Fibroblast of villous mesenchyme (primary cell): ENCODE results near the gene NOC4L. TPM values are rescaled to one million over a fixed set of nuclear protein-coding genes. Genes with fewer than 3 reads are reported as not detected.

Experiments
- DNase-seq: peaks from one replicate; pipeline ENCODE4 v3.0.0-alpha.2; 2010; ENCODE audit warnings: low read depth
- H3K4me3 ChIP-seq: 2 replicates; pipeline ENCODE4 v1.5.1; 2011; ENCODE audit warnings: low read depth, mild to moderate bottlenecking, low read length
- CTCF ChIP-seq: IDR thresholded peaks from 2 replicates; pipeline ENCODE4 v1.5.1; 2012; ENCODE audit warnings: low read depth, mild to moderate bottlenecking, low read length; ENCODE audit not compliant: insufficient read depth
- total RNA-seq: library from RNA; depleted of rRNA; stranded (reverse); fragments of >200 nt; gene quantifications from 2 replicates; pipeline ENCODE4 v1.2.3, GENCODE V29; 2012

The NOC4L gene
- total RNA-seq, 1 donor, result 12.1 TPM

- TF ChIP-seq CTCF, result no peak
- DNase-seq, result no peak
- no peak overlapping the region for H3K4me3 ChIP-seq
These were observed 34.6 kb downstream of the NOC4L start for GRCh38 chr12:132178801-132179401.

GRCh38 chr12:132179431-132180362, 35.4 kb downstream of the NOC4L start:
- no peak for DNase-seq
- H3K4me3 ChIP-seq, result no peak overlapping the region
- no peak for TF ChIP-seq CTCF

DNA sequence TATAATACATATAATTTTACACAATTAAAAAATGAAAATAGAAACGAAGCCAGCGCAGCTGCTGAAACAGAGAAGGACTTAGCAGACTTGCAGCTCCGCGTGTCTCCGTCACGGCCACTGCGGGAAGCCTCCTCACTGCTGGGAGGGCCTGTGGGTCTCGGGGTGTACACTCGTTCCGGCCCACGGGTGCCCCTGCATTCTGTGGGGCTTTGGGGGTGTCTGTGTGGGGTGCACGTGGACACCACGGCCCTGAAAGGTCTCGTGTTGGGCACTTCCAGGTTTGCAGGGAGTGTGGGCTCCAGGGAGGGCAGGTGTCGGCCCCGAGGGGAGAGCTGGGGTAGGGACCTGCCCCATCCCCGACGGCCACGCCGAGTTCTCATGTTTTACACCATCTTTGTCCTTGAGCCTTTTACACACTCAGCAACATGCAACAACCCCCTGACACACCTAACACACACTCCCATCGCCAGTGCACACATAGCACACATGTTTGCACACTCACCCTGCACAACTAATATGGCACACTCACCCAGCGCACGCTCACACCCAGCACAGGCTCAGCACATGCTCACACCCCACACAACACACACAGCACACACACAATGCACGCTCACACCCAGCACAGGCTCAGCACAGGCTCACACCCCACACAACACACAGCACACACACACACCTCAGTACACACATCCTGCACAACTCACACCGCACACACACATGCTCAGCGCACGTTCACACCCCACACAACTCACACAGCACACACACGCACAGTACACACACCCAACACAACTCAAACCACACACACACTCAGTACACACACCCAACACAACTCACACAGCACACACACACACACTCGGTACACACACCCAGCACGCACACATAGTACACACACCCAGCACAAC, 36.6 kb downstream of the NOC4L start:
- no peak for TF ChIP-seq CTCF
- H3K4me3 ChIP-seq, result no peak overlapping the region
- DNase-seq, result no peak

GRCh38 chr12:132181570-132182200, 37.4 kb downstream of the NOC4L start:
- H3K4me3 ChIP-seq, result no peak overlapping the region
- no peak for TF ChIP-seq CTCF
- no peak for DNase-seq

DNA sequence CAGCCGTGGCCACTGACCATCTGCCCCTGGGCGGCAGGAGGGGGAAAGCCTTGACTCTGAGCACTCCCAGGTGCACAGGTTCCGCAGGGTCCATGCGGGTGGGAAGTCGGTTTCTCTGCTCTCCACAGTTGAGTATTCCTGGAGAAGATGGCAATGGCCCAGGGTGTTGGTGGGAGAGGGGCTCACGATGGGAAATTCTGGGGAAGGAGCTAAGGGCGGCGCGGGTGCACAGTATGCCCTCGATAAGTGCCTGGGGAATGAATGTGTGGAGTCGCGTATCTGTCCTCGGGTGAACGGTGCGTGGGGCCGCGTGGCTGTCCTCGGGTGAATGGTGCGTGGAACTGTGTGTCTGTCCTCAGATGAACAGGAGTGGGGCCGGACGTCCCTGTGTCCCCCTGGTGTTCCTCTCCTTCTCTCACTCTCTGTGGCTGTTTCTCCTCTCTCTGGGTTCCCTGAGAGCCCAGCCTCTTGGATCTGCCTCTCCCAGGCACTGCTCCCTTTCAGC, 38.0 kb downstream of the NOC4L start:
- no peak for DNase-seq
- no peak overlapping the region for H3K4me3 ChIP-seq
- no peak for TF ChIP-seq CTCF
